ENCODE data around the gene FHIT. TPM values are rescaled to one million over a fixed set of nuclear protein-coding genes. Genes with fewer than 3 reads are reported as not detected.

FHIT gene
- total RNA-seq, 1 experiment from 2014 or later: 0.34 TPM

GRCh38 chr3:60131618-60132017, 1119.6 kb downstream of the FHIT start:
- DNase-seq (ENCODE audit: low read depth): no peak

GRCh38 chr3:60126511-60127304, 1124.5 kb downstream of the FHIT start:
- DNase-seq (ENCODE audit: low read depth): no peak

DNA sequence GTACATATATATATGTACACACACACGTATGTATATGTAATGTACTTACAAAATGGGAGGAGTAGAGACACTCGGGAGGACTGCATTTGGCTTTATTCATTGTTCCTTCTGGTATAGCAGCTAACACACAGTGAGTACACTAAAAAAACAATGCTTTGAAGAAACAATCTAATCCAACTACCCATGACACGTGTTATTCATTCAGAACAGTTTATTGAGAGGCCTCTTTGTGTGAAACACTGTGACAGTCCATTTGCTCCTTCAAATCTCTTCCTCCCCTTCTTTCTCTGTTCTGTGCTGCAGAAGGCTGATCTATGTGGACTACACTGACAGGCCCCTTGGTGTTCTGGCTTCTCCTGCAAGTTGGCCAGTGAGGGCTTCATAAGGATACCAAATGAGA, 1125.6 kb downstream of the FHIT start:
- DNase-seq (ENCODE audit: low read depth): no peak

GRCh38 chr3:60120245-60120644, 1131.0 kb downstream of the FHIT start:
- no peak for DNase-seq (ENCODE audit: low read depth)

DNA sequence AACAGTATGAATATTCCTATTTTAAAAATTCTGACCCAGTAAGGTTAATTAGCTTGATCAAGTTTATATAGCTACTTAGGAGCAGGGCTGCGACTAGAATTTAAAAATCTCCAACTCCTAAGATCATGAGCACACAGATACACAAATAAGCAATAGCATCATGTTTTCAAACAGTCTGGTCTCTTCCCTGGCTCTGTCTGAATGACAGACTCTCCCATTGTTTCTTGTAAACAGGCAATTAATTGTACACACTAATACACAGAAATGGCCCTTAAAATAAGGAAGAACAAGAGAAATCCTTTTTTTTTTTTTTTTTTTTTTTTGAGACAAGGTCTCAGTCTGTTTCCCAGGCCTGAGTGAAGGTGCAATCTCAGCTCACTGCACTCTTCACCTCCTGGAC, 1137.1 kb downstream of the FHIT start:
- DNase-seq (ENCODE audit: low read depth): no peak

DNA sequence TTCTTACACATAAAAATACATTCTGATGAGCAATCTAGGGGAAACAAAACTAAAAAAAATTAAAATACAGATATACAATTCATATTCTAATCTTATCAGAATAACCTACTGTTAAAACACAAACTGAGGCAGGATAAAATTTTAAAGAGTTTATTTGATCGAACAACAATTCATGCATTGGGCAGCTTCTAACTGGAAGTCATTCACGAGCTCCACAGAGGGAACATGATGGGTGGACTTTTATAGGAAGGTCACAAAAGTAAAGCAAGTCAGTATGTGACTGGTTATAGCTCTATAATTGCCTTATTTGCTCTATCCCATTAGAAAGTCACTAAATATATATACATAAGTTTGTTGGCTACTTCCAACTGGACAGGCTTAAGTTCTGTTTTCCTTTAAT, 1144.0 kb downstream of the FHIT start:
- no peak for DNase-seq (ENCODE audit: low read depth)

DNA sequence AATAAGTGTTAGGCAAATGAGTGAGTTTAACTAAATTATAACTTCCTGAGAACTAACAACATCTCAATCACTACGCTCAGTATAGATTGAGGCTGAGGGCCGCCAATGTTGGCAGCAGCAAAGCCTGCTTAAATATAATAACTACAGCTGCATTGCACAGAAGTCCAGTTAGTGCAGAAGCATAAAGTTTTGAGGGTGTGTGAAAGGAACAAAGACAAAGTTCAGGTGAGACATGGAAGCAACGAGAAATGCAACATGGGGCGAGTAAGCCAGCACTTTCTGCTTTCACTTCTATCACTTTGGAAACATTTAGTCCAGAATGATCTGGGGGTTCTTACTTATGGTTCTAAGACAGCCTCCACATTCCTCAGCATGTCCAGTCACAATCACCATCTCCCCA, 1149.1 kb downstream of the FHIT start:
- DNase-seq (ENCODE audit: low read depth): no peak

DNA sequence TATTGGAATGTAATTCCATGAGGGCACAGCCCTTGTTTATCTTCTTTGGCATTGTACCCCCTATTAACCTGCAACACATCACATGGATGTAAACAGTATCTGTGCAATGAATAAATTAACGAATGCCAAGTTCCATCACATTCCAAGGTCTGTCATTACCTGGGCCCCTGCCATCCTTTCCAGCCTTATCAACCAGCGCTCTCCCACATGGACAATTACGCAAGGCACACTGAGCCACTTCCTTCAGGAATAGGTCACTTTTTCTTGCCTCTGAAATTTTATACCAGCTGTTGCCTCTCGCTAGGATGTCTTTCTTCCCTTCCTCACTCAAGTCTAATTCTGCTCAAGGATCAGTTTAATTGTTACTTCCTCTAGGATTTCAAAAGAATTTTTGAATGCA, 1149.6 kb downstream of the FHIT start:
- DNase-seq (ENCODE audit: low read depth): no peak

DNA sequence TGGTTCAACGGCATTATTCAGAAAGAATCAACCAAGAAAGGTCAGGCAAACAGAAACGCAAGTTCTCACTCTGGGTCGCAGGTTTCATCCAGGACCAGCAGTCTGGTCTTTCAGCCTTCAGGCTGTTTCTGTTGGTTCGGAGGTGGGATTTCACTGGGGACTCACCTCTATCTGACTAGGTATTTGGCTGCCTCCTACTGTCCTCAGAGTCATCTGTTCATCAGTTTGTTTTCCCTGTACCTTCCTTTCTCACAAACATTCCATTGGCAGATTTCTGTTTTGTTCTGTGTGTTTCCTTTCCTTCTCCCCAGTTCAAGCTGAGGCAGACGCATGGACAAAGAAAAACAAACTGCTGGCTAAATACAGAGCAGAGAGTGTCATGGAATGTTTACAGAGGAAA, 1154.8 kb downstream of the FHIT start:
- DNase-seq (ENCODE audit: low read depth): no peak

DNA sequence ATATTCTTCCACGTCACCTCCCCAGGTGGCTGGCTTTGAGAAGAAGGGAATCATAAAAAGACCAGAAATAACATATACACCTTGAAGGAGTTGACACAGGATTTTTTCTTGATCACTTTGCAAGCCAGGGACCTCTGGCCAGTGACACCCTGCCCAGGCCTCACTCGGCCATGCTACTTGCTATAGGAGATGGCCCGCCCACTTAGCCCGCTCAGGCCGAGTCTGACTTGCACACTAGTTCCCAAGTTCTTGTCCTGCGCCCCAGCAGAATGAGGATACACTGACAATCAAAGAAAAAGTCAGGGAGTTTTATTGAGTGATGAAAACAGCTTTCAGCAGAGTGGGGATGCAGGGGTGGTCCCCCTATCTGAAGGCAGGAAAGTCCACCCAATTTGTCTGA, 1155.3 kb downstream of the FHIT start:
- DNase-seq (ENCODE audit: low read depth): no peak

DNA sequence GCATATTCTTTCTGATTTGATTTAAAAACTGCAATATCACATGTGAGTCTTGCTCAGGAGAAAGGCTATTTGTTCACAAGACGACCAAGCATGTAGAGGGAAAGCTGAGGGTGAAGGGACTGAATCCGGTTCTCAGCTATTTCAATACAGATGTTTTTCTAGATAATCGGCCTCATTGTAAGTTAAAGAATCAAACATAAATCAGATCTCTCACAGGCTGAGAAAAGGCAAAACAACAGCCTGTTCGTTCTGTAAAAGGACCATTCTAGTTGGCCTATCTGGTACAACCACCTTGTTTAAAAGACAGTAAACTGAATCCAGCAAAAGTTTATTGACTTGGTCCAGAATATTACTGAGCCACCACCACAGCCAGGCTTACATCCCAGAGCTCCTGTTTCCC, 1155.7 kb downstream of the FHIT start:
- no peak for DNase-seq (ENCODE audit: low read depth)

GRCh38 chr3:60094392-60094947, 1156.8 kb downstream of the FHIT start:
- no peak for DNase-seq (ENCODE audit: low read depth)

- no peak for DNase-seq (ENCODE audit: low read depth)
Measured at GRCh38 chr3:60090548-60090947, 1160.7 kb downstream of the FHIT start.

- DNase-seq (ENCODE audit: low read depth): no peak
Measured at GRCh38 chr3:60086811-60087210, 1164.4 kb downstream of the FHIT start.

- no peak for DNase-seq (ENCODE audit: low read depth)
Measured at GRCh38 chr3:60085649-60086048, 1165.6 kb downstream of the FHIT start.

- no peak for DNase-seq (ENCODE audit: low read depth)
Measured at GRCh38 chr3:60081381-60082095, 1169.7 kb downstream of the FHIT start.

GRCh38 chr3:60080648-60081047, 1170.6 kb downstream of the FHIT start:
- no peak for DNase-seq (ENCODE audit: low read depth)

DNA sequence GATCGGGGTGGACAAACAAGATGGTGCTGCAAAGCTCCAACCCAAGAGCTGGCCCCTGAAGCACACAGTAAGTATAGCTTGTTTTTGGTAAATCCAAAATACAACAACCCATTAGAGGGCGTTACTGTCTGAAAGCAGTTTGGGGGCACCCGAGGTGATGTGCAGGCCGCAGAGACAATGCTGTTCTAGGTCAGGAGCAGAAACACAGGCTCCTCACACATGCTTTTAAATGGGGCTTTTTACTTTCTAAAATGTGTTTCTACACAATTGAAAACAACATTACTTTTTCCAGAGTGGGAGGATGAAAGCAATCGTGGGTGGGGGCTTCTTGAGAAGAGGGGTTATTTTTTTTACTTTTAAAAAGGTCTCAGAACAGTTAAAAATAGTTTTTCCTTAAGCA, 1172.2 kb downstream of the FHIT start:
- no peak for DNase-seq (ENCODE audit: low read depth)

DNA sequence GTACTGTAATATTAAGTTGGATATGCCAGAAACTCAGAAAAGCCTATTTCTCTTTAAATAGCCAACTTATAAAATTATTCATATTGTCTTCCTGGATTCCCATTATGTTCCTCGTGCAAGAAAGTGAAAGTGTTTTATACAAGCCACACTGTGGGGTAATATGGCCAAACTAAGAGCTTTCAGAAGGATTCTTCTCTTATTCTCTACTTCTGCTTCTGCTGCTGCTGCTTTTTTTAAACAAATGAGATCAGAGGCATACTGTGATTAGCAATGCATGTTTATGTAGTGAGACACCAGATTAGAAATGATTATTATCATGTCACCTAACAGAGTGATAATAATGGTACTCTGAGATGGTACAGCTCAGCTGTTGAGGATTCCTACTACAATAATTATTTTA, 1174.9 kb downstream of the FHIT start:
- DNase-seq (ENCODE audit: low read depth): no peak

DNA sequence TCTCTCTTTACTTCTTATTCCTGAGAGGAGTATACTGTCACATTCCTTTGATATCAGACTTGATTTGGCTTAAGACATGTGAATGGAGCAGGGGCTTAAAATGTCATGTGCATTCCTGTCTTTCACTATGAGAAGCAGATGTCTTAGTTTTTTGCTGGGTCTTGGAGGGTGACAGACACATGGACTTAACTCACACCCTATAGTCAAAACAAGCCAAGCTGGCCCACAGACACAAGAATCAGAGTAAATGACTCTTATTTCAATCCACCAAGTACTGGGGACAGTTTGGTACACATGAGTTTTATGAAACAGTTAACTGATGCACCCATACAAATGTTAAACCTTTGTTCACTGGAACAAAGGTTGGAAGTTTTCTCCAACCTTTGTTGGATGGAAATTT, 1177.3 kb downstream of the FHIT start:
- DNase-seq (ENCODE audit: low read depth): no peak

GRCh38 chr3:60073228-60073627, 1178.0 kb downstream of the FHIT start:
- no peak for DNase-seq (ENCODE audit: low read depth)

DNA sequence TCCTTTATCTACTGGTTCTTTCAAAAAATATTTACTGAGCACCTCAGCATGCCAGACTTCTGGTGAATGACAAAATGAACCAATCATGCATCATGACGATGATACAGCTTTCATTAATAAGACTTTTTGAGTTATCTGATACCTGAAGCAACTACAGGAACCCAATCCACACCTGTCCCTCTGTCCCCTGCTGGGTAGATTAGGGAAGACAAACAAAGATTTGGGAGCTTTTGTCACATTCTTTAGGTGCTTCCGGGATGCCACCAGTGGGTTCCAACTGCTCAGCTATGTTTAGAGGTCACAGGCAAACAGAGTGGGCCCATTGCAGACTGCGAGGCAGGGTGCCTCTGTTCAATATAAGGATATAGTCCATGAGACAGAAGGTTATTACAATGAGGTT, 1180.9 kb downstream of the FHIT start:
- DNase-seq (ENCODE audit: low read depth): no peak

Data from LHCN-M2 (cell line).